ENCODE measurements around the gene PKP3.

DNA sequence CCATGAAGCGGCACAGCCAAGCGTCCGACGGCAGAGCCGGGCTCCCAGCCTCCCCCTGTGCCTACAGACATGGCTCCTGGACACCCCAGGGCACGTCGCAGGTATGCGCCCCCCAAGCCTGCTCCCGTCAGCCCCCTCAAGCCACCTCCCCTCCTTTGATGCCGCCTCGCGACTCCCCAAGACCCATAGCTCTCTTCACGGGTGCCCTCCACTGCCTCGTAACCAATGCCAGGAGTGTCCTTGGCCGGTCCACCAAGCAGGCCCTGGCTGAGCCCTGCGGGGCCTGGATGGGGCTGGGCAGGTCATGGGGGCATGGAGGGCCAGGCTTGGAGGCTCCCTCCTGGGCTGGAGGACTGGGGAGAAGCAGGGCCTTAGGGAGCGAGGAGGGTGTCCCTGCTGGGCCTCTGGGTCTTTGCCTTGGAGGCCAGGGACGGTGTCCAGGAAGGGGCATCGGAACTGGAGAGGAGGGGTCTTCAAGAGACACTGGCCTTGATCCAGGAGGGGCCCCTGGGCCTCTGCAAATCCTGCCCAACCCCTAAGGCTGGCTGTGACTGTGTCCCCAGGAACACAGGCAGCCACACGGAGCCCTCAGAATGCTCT is 38.6 kb downstream of the PKP3 start:
- TF ChIP-seq, protein P1, sequence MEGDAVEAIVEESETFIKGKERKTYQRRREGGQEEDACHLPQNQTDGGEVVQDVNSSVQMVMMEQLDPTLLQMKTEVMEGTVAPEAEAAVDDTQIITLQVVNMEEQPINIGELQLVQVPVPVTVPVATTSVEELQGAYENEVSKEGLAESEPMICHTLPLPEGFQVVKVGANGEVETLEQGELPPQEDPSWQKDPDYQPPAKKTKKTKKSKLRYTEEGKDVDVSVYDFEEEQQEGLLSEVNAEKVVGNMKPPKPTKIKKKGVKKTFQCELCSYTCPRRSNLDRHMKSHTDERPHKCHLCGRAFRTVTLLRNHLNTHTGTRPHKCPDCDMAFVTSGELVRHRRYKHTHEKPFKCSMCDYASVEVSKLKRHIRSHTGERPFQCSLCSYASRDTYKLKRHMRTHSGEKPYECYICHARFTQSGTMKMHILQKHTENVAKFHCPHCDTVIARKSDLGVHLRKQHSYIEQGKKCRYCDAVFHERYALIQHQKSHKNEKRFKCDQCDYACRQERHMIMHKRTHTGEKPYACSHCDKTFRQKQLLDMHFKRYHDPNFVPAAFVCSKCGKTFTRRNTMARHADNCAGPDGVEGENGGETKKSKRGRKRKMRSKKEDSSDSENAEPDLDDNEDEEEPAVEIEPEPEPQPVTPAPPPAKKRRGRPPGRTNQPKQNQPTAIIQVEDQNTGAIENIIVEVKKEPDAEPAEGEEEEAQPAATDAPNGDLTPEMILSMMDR (IDR thresholded peaks at IDR 0.05 in 4 of 5, conservative IDR thresholded peaks at IDR 0.05 in 1 of 5): no peak
- no peak for TF ChIP-seq POLR2A (IDR thresholded peaks at IDR 0.05)
